H1 (cell line): ENCODE measurements around the gene GPC6. TPM values are rescaled to one million over a fixed set of nuclear protein-coding genes. Genes with fewer than 3 reads are reported as not detected.

Experiments used
- BACH1 ChIP-seq: IDR thresholded peaks from 2 replicates; pipeline ENCODE4 v1.6.1; 2012; ENCODE audit warnings: low read length, improper control_type of control experiment
- CEBPB ChIP-seq: IDR thresholded peaks from 2 replicates; pipeline ENCODE4 v1.6.1; 2012; ENCODE audit warnings: low read depth, low read length
- GABPA ChIP-seq: IDR thresholded peaks from 2 replicates; pipeline ENCODE4 v1.6.1; 2011; ENCODE audit warnings: mild to moderate bottlenecking, low read length, moderate library complexity, borderline replicate concordance; ENCODE audit not compliant: insufficient read depth
- GTF2F1 ChIP-seq: IDR thresholded peaks from 2 replicates; pipeline ENCODE4 v1.6.1; 2012; ENCODE audit warnings: low read depth, low read length, improper control_type of control experiment, borderline replicate concordance
- JUND ChIP-seq: IDR thresholded peaks from 2 replicates; pipeline ENCODE4 v1.6.1; 2011; ENCODE audit warnings: mild to moderate bottlenecking, improper control_type of control experiment, low read length
- NRF1 ChIP-seq: IDR thresholded peaks from 2 replicates; pipeline ENCODE4 v1.6.1; 2011; ENCODE audit warnings: mild to moderate bottlenecking, low read depth, low read length, improper control_type of control experiment
- SIRT6 ChIP-seq: IDR thresholded peaks from one replicate; pipeline ENCODE4 v1.7.1; 2012; ENCODE audit warnings: low read length, inconsistent platforms
- polyA plus RNA-seq, 7 experiments: library from polyadenylated mRNA; depleted of rRNA in 3 of 7; stranded (reverse) in 5 of 7; unstranded in 2 of 7; fragments of >200 nt in 5 of 7; fragments of 200-250 nt in 2 of 7; gene quantifications; 1 replicate in 5 of 7; 2 replicates in 1 of 7; 4 replicates in 1 of 7; pipeline versions ENCODE4 v1.2.1 to v1.2.3, GENCODE V29; 2011 to 2013; ENCODE audit warnings: missing spikeins in 2 of 7, mixed read lengths in 2 of 7
- total RNA-seq: library from RNA; stranded (reverse); fragmentation: NEBNext Ultra II Directional; extraction: Animal tissue kit (Norgen Biotek cat#: 25700); gene quantifications from 2 replicates; pipeline ENCODE4 v1.2.1, GENCODE V29; 2021

The GPC6 gene
- total and polyA plus RNA-seq, 2 of the 8 experiments (the other 6 are each of a cell fraction or from before 2014, with no cell fraction given): 5.4 to 12.0 TPM

DNA sequence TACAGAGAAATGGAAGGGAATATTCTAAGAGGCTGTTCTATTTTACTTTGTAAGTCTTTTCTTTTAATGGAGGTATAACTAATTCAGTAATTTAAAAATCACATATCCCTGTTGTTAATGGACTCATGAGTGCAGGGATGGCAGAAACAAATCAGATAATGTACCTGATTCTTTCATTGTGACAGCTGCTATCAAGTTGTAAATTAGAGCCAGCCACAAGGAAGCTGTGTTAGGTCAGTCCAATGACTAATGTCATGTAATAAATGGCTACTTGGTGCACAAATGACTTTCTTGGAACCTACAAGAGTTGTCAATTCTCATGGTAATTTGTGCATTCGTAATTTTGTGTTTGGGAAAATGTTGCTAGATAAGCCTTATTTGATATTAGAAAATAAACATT, 806.5 kb downstream of the GPC6 start (continued):
- TF ChIP-seq GTF2F1 (no peak), NRF1 (no peak), GABPA (no peak), JUND (no peak), SIRT6 (no peak), BACH1 (no peak), CEBPB (no peak)
